Sigmoid colon (tissue), 4 donors: ENCODE data around the gene GJB1.

Source experiments
- EP300 ChIP-seq, 4 donors: sonication (generic); formaldehyde crosslinking; IDR thresholded peaks; one replicate each; pipeline ENCODE4 v1.6.1; 2017; ENCODE audit warnings: antibody characterized with exemption in 4 of 4
- POLR2A ChIP-seq, 2 donors: fragments of 450-650 bp; IDR thresholded peaks; one replicate each; pipeline ENCODE4 v1.6.1; 2016; ENCODE audit warnings: antibody characterized with exemption in 2 of 2, mild to moderate bottlenecking in 2 of 2, moderate library complexity in 2 of 2
- POLR2AphosphoS5 ChIP-seq, 4 donors: sonication (generic); formaldehyde crosslinking; IDR thresholded peaks; one replicate each; pipeline ENCODE4 v1.6.1; 2017; ENCODE audit warnings: antibody characterized with exemption in 4 of 4
- TF ChIP-seq, protein P1 (sequence below), 4 experiments: fragments of 450-650 bp in 3 of 4; fragments of 200-600 bp in 1 of 4; IDR thresholded peaks; one replicate each; pipeline ENCODE4 v1.5.1; 2016 to 2019; ENCODE audit warnings: antibody characterized with exemption in 4 of 4, mild to moderate bottlenecking in 3 of 4, moderate library complexity in 2 of 4

DNA sequence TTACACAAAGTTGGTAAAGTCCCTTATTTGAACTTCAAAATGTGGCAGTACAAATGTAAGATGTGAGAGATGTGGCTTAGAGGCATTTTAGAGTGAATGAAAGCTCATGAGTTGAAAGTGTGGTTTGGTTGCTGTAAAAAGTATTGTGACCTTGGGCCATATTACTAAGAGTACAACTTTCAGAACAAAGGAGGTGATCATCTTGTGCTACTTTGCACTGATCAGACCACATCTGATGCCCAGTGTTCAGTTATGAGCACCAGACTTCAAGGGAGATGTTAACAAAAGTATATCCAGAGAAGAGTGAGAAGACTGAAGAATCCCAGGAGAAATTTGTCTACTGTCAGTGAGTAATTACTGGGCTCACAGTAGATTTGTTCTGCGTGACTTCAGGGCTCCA lies 48.2 kb upstream of the GJB1 start:
- TF ChIP-seq, protein P1, sequence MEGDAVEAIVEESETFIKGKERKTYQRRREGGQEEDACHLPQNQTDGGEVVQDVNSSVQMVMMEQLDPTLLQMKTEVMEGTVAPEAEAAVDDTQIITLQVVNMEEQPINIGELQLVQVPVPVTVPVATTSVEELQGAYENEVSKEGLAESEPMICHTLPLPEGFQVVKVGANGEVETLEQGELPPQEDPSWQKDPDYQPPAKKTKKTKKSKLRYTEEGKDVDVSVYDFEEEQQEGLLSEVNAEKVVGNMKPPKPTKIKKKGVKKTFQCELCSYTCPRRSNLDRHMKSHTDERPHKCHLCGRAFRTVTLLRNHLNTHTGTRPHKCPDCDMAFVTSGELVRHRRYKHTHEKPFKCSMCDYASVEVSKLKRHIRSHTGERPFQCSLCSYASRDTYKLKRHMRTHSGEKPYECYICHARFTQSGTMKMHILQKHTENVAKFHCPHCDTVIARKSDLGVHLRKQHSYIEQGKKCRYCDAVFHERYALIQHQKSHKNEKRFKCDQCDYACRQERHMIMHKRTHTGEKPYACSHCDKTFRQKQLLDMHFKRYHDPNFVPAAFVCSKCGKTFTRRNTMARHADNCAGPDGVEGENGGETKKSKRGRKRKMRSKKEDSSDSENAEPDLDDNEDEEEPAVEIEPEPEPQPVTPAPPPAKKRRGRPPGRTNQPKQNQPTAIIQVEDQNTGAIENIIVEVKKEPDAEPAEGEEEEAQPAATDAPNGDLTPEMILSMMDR (IDR thresholded peaks at IDR 0.05): no peak
- no peak for TF ChIP-seq POLR2A (IDR thresholded peaks at IDR 0.05)
- no peak for TF ChIP-seq EP300 (IDR thresholded peaks at IDR 0.05)
- TF ChIP-seq POLR2AphosphoS5 (IDR thresholded peaks at IDR 0.05): no peak
